SK-N-SH (cell line): ENCODE measurements around the gene HOXA6.

Source experiments
- CHD2 ChIP-seq: fragments of 150-350 bp; IDR thresholded peaks from 2 replicates; pipeline ENCODE4 v1.6.1; 2018; ENCODE audit warnings: low read length; ENCODE audit not compliant: partially characterized antibody
- FOXM1 ChIP-seq: IDR thresholded peaks from 2 replicates; pipeline ENCODE4 v1.4.0; 2012; ENCODE audit warnings: low read depth, mild to moderate bottlenecking
- JUND ChIP-seq: IDR thresholded peaks from 2 replicates; pipeline ENCODE4 v1.4.0; 2012
- MXI1 ChIP-seq: IDR thresholded peaks from 2 replicates; pipeline ENCODE4 v1.6.1; 2012; ENCODE audit warnings: mild to moderate bottlenecking, low read depth, low read length, improper control_type of control experiment
- POLR2AphosphoS5 ChIP-seq: IDR thresholded peaks from 2 replicates; pipeline ENCODE4 v1.6.1; 2012; ENCODE audit warnings: low read depth, low read length
- RFX5 ChIP-seq: IDR thresholded peaks from 2 replicates; pipeline ENCODE4 v1.6.1; 2012; ENCODE audit warnings: mild to moderate bottlenecking, improper control_type of control experiment, low read length
- SMC3 ChIP-seq: IDR thresholded peaks from 2 replicates; pipeline ENCODE4 v1.6.1; 2012; ENCODE audit warnings: low read depth, low read length, improper control_type of control experiment
- YY1 ChIP-seq: IDR thresholded peaks from 2 replicates; pipeline ENCODE4 v1.4.0; 2012; ENCODE audit warnings: low read depth, mild to moderate bottlenecking
- TF ChIP-seq, protein P1 (sequence below): fragments of 200-600 bp; sonication (generic); IDR thresholded peaks from 2 replicates; pipeline ENCODE4 v1.6.1; 2017; ENCODE audit warnings: antibody characterized with exemption, mild to moderate bottlenecking, moderate library complexity

DNA sequence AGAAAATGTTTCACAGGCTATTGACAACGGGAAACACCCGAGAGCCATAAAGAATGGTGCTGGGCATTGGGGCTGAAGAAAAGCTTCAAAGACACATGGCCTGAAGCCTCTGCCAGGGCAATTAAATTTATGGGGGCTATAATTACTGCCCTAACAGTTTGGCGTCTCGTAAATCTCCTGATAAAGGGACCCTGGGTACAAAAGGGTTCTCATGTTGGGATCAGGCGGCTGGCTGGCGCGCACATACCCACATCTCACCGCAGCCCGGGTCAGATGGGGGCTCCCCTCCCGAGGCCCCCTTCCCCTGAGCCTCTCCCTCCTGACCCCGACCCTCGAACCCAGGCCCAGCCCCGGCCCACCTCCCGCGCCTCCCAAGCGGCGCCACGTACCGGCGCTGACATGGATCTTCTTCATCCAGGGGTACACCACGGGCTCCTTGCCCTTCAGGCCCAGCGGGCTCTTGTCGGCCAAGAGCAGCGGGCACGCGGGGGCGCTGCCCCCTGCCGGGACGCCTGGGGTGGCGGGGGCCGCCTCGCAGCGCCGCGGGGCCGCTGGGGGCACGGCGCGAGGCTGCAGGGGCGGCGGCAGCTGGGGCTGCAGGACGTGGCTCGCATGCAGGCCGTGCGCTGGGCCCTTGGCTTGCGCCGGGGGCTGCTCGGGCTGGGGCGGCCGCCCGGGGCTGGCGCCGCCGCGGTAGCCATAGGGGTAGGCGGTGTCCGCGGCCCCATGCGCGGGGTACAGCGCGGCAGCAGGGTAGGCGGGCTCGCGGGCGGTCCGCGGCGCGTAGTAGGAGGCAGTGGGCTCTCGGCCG lies 17.6 kb downstream of the HOXA6 start:
- TF ChIP-seq JUND = no peak
- TF ChIP-seq, protein P1, sequence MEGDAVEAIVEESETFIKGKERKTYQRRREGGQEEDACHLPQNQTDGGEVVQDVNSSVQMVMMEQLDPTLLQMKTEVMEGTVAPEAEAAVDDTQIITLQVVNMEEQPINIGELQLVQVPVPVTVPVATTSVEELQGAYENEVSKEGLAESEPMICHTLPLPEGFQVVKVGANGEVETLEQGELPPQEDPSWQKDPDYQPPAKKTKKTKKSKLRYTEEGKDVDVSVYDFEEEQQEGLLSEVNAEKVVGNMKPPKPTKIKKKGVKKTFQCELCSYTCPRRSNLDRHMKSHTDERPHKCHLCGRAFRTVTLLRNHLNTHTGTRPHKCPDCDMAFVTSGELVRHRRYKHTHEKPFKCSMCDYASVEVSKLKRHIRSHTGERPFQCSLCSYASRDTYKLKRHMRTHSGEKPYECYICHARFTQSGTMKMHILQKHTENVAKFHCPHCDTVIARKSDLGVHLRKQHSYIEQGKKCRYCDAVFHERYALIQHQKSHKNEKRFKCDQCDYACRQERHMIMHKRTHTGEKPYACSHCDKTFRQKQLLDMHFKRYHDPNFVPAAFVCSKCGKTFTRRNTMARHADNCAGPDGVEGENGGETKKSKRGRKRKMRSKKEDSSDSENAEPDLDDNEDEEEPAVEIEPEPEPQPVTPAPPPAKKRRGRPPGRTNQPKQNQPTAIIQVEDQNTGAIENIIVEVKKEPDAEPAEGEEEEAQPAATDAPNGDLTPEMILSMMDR = no peak
- no peak for TF ChIP-seq POLR2AphosphoS5
- TF ChIP-seq FOXM1 = no peak
- TF ChIP-seq MXI1 = no peak
- TF ChIP-seq SMC3 = no peak
- TF ChIP-seq CHD2 = no peak
- TF ChIP-seq RFX5 = no peak
- TF ChIP-seq YY1 = no peak
